ENCODE data around the gene FSD1.

The FSD1 gene

DNA sequence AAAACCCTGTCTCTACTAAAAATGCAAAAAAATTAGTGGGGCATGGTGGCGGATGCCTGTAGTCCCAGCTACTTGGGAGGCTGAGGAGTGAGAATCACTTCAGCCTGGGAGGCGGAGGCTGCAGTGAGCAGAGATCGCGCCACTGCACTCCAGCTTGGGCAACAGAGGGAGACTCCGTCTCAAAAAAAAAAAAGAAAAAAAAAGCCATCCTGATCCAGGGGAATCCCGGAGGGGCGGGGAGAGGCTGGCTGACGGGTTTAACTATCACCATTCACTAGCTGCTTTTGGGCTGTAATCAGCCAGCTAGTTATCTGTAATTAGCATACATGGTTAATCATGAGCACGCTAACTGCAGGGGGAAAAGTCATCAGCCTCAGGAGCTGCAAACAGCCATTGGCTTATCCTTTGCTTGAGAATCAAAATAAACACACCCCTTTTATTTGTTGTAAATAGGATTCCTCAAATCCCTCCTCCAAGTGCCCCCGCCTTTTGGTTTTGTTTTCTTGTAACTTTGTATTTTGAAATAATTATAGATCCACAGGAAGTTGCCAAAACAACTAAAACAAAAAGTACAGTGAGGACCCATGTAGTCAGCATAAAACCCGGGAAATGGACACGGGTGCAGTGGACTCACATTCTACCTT is 9.6 kb downstream of the FSD1 start:
- H3K27ac ChIP-seq = no peak overlapping the region
- TF ChIP-seq, protein P1, sequence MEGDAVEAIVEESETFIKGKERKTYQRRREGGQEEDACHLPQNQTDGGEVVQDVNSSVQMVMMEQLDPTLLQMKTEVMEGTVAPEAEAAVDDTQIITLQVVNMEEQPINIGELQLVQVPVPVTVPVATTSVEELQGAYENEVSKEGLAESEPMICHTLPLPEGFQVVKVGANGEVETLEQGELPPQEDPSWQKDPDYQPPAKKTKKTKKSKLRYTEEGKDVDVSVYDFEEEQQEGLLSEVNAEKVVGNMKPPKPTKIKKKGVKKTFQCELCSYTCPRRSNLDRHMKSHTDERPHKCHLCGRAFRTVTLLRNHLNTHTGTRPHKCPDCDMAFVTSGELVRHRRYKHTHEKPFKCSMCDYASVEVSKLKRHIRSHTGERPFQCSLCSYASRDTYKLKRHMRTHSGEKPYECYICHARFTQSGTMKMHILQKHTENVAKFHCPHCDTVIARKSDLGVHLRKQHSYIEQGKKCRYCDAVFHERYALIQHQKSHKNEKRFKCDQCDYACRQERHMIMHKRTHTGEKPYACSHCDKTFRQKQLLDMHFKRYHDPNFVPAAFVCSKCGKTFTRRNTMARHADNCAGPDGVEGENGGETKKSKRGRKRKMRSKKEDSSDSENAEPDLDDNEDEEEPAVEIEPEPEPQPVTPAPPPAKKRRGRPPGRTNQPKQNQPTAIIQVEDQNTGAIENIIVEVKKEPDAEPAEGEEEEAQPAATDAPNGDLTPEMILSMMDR (conservative IDR thresholded peaks at IDR 0.05) = no peak

DNA sequence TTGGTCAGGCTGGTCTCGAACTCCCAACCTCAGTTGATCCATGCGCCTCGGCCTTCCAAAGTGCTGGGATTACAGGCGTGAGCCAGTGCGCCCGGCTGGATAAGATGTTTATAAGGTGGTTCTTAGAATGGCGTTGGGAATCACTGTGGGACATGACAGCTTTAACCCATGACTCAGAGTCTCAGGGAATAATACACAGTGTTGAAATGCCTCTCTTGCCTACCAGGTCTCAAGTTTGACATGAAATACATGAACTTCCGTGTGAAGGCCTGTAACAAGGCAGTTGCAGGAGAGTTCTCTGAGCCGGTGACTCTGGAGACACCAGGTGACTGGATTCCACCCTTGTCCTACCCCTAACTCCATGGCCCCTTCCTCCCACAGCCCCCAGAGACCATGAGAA is 12.6 kb downstream of the FSD1 start:
- TF ChIP-seq, protein P1 (conservative IDR thresholded peaks at IDR 0.05) = no peak
- H3K27ac ChIP-seq = no peak overlapping the region

DNA sequence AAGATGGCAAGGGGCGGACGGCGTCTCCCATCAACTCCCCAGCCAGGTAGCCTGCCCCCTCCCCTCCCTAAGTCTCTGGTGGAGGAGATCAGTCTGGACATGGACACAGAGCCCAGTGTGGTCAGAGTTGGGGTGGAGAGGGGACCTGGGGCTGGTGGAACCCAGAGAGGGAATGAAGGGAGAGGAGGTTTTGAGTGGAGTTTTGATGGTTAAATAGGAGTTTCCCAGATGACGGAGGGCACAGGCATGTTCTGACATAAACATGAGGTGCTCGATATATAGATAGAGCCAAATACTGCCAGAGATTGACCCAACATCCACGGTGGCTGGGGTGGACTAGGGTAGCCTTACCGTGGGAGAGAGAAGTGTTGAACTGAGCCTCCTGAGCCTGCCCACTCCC is 14.1 kb downstream of the FSD1 start:
- no peak overlapping the region for H3K27ac ChIP-seq
- TF ChIP-seq, protein P1 (conservative IDR thresholded peaks at IDR 0.05) = no peak

DNA sequence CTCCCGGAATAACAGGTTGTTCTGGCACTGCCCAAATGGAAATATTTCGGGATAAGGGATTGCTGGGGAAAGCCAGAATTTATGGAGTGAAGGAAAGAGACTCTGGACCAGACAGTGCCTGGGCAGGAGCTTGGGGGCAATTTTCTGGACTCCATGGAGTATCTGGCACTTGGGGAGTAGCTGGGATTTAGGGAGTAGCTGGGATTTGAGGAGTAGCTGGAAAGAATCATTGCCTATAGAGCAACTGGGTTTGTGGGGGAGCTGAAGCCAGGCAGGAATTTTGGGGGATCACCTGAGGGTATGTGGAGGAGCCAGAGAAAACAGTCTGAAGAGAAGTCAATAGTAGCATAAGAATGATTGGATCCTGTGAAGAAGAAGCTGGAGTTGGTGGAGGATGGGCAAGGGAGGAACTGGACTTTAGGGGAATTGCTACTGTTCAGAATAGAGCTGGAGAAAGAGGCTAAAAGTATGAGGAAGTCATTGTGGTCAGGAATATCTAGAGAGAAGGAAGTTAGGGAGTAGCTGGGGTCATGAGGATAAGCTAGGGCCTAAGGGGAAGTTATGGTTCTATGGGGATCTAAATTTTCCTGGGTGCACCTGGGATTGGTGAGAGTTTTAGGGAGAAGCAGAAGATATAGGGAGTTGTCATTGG is 14.8 kb downstream of the FSD1 start:
- TF ChIP-seq, protein P1 (conservative IDR thresholded peaks at IDR 0.05) = no peak
- H3K27ac ChIP-seq = no peak overlapping the region

DNA sequence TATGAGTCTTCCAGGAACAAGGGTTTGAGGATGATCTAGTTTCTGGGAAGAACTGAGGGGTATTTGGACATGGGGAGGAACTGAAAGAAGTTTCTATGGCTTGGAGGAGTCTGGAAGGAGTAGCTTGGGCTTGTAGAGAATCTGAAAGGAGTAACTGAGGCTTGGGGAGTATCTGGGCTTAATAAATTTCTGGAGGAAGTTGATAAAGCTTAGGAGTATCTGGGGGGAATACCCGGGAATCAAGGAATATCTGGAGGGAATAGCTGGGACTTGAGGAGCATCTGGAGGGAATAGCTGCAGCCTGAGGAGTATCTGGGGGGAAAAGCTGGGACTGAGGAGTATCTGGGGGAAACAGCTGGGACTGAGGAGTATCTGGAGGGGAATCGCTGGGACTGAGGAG is 16.0 kb downstream of the FSD1 start:
- TF ChIP-seq, protein P1 (conservative IDR thresholded peaks at IDR 0.05) = no peak
- H3K27ac ChIP-seq = no peak overlapping the region

DNA sequence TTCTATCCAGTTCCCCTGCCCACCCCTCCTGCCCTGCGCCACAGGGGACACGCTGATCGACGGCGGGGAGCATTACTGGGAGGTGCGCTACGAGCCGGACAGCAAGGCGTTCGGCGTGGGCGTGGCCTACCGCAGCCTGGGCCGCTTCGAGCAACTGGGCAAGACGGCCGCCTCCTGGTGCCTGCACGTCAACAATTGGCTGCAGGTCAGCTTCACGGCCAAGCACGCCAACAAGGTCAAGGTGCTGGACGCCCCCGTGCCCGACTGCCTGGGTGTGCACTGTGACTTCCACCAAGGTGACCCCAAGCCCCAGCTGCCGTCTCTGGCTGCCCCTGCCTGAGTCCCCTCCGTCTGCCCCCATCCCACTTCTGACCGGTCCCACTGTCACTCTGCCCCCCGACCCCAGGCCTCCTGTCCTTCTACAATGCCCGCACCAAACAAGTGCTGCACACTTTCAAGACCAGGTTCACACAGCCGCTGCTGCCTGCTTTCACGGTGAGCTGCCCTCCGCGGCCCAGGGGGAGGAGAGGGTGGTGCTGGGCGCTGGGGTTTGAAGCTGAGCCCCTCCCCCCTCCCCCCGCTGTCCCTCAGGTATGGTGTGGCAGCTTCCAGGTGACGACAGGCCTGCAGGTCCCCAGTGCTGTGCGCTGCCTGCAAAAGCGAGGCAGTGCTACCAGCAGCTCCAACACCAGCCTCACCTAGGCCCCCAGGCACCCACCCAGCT is 18.7 kb downstream of the FSD1 start:
- H3K27ac ChIP-seq = no peak overlapping the region
- TF ChIP-seq, protein P1 (conservative IDR thresholded peaks at IDR 0.05) = no peak

DNA sequence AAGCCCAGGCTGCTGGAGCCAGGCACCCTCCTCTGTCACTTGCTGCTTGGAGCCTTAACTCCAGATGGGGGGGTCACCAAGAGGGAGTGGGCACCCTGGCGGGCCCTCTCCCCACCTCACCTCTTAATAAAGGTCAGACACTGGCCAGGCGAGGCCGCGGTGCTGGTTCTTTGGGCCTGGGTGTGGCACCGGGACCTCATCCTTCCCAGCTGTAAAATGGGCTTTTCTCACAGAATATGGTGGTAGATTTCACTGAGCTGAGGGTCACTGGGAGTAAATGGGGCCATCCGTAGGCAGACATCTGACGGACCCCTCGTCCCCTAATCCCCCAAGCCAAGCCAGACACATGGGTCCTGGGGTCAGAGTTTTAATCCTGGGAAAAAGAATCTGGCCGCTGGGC is 19.3 kb downstream of the FSD1 start:
- H3K27ac ChIP-seq = no peak overlapping the region
- TF ChIP-seq, protein P1 (conservative IDR thresholded peaks at IDR 0.05) = no peak
